ENCODE results near the gene CREB3L1.
"Not testable (repeated sequence)": the region's sequence is repeated elsewhere in the genome, so short reads cannot be mapped to it uniquely, and the experiment has no call there.

The CREB3L1 gene

DNA sequence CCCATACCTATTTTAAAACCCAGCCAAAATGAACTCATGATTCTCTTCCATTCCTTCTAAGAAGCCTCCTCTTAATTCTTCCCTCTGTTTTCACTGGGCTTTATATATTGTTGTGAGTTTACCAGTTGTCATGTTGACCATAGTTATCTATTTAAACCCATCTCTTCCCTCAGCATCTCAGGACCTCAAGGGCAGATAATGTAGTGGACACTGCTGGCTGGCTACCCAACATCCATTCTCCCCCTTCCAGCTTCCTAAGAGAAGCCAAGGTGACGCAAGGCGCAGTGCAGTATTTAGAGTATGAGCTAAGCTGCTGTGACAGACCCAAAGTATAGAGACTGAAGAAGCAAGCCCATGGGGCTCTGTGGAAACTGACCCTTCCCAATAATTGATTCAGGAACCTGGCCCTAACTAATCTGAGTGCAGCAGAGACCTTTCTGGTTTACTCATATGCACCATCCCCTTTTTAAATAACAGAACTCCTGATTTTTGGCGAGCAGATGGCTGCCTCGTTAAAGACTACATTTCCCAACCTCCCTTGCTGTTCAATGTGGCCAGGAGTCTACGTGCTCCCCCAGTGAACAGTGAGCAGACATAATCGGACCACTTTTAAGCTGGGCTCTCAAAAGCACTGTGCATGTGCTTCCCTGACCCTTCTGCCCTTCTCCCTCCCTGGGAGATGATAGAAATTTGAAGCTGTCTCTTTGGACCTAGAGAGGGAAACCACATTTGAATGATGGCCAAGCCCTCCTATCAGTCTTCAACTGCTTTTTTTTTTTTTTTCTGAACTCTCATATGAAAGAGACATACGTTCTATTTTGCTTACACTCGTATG, 28.1 kb upstream of the CREB3L1 start:
- Histone ChIP-seq H3K36me3 (ENCODE audit: control insufficient read depth in 2 of 2, insufficient read depth in 2 of 2, low read length in 2 of 2) (no peaks in the 10 kb centered on the region), H3K4me1 (ENCODE audit: control insufficient read depth, insufficient read depth, low read length) (no peaks in the 10 kb centered on the region), H3K27ac (ENCODE audit: low read length) (no peak overlapping the region), H3K4me3 (ENCODE audit: low read length in 2 of 2) (no peak overlapping the region), H3K9me3 (ENCODE audit: control insufficient read depth in 2 of 2, low read length in 2 of 2) (no peaks in the 10 kb centered on the region), H3K27me3 (ENCODE audit: control insufficient read depth in 1 of 2, insufficient read depth in 2 of 2, low read length in 2 of 2) (no peaks in the 10 kb centered on the region), H3K9ac (ENCODE audit: low read length in 2 of 2) (no peak overlapping the region)

DNA sequence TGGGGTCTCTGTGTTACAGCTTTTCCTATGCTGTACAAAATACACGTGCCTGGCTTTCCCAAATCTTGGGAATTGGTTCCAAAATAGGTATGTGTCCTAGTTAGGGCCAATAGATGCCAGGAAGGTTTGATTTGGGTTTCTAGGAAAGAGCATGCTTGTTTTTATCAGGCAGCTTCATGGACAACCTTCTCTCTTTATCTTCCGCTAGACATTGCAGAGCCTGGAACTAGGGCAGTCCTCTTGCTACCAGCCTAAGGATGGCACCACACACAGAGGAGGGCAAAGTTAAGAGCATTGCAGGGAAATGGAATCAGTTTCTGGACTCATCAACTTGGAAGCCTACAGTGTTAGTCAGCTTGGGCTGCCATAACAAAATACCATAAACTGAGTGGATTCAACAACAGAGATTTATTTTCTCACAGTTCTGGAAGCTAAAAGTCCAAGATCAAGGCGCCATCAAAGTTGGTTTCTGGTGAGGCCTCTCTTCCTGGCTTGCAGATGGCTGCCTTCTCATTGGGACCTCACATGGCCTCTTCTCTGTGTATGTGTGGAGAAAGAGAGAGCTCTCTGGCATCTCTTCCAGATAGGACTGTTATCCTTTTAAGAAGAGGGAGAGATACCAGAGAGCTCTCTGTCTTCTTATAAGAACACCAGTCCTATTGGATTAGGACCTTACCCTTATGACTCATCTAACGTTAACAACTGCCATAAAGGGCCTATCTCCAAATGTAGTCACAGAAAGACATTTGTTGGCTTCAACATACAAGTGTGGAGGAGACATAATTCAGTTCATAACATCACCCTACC, 27.3 kb upstream of the CREB3L1 start:
- H3K9me3 ChIP-seq (ENCODE audit: control insufficient read depth in 2 of 2, low read length in 2 of 2): no peaks in the 10 kb centered on the region
- no peaks in the 10 kb centered on the region for H3K4me1 ChIP-seq (ENCODE audit: control insufficient read depth, insufficient read depth, low read length)
- H3K27me3 ChIP-seq (ENCODE audit: control insufficient read depth in 1 of 2, insufficient read depth in 2 of 2, low read length in 2 of 2): no peaks in the 10 kb centered on the region
- no peak overlapping the region for H3K9ac ChIP-seq (ENCODE audit: low read length in 2 of 2)
- no peak overlapping the region for H3K4me3 ChIP-seq (ENCODE audit: low read length in 2 of 2)
- H3K36me3 ChIP-seq (ENCODE audit: control insufficient read depth in 2 of 2, insufficient read depth in 2 of 2, low read length in 2 of 2): no peaks in the 10 kb centered on the region
- no peak overlapping the region for H3K27ac ChIP-seq (ENCODE audit: low read length)

DNA sequence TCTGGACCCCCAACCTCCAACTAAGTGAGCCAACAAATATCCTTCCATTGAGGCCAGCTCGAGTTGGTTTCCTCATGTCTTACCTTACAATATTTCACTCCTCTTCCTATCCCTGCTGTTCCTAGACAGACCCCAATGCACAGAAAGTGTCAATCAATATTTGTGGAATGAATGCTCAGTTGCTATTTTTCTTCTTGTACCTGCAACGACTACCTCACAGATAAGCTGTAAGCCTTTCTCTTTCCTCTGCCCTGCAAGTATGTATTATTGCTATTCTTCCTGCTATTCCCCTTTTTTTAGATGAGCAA, 26.8 kb upstream of the CREB3L1 start:
- Histone ChIP-seq H3K4me1 (ENCODE audit: control insufficient read depth, insufficient read depth, low read length) (no peaks in the 10 kb centered on the region), H3K9ac (ENCODE audit: low read length in 2 of 2) (no peak overlapping the region), H3K27ac (ENCODE audit: low read length) (no peak overlapping the region), H3K27me3 (ENCODE audit: control insufficient read depth in 1 of 2, insufficient read depth in 2 of 2, low read length in 2 of 2) (no peaks in the 10 kb centered on the region), H3K9me3 (ENCODE audit: control insufficient read depth in 2 of 2, low read length in 2 of 2) (no peaks in the 10 kb centered on the region), H3K36me3 (ENCODE audit: control insufficient read depth in 2 of 2, insufficient read depth in 2 of 2, low read length in 2 of 2) (no peaks in the 10 kb centered on the region), H3K4me3 (ENCODE audit: low read length in 2 of 2) (no peak overlapping the region)

DNA sequence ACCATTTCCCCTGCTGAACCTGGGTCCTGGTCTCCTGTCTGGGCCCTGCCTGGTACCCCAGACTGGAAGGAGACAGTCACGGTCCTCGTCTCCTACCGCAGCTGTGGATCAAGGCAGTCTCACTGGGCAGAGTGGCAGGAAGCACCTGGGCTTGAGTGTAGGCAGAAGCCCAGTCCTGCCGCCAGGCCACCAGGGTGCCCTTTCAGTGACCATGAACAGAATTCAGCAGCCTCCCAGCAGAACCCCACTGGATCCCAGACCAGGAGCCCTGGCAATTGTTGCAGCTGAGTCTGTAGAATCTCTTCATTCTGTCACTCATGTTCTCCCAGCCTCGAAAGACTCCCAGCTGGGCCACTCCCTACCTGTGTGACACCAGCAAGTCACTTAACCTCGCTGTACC, 25.5 kb upstream of the CREB3L1 start:
- no peaks in the 10 kb centered on the region for H3K27me3 ChIP-seq (ENCODE audit: control insufficient read depth in 1 of 2, insufficient read depth in 2 of 2, low read length in 2 of 2)
- no peak overlapping the region for H3K27ac ChIP-seq (ENCODE audit: low read length)
- no peak overlapping the region for H3K4me3 ChIP-seq (ENCODE audit: low read length in 2 of 2)
- H3K9me3 ChIP-seq (ENCODE audit: control insufficient read depth in 2 of 2, low read length in 2 of 2): no peaks in the 10 kb centered on the region
- H3K4me1 ChIP-seq (ENCODE audit: control insufficient read depth, insufficient read depth, low read length): no peaks in the 10 kb centered on the region
- no peaks in the 10 kb centered on the region for H3K36me3 ChIP-seq (ENCODE audit: control insufficient read depth in 2 of 2, insufficient read depth in 2 of 2, low read length in 2 of 2)
- H3K9ac ChIP-seq (ENCODE audit: low read length in 2 of 2): no peak overlapping the region

DNA sequence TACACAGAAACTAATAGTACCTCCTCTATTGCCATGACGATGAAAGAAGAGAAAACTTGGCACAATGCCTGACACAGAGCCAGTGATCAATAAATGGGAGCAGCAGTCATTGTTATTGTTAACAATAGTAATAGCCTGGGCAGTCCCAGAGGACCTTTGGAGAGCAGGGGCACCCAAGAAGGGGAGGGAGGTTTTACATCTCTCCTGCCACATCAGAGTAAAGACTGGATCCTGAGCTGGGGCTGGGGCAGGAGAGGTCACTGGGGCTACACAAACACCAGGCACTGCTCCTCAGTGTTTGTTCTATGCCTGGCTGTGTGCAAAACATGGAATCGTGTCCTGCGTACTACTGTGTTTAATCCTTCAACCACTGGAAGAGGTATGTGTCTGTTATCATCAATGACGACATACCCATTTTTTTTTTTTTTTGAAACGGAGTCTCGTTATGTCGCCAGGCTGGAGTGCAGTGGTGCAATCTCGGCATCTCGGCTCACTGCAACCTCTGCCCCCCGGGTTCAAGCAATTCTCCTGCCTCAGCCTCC, 25.0 kb upstream of the CREB3L1 start:
- Histone ChIP-seq H3K4me3 (ENCODE audit: low read length in 2 of 2) (no peak overlapping the region), H3K27me3 (ENCODE audit: control insufficient read depth in 1 of 2, insufficient read depth in 2 of 2, low read length in 2 of 2) (no peaks in the 10 kb centered on the region), H3K4me1 (ENCODE audit: control insufficient read depth, insufficient read depth, low read length) (no peaks in the 10 kb centered on the region), H3K9ac (ENCODE audit: low read length in 2 of 2) (no peak overlapping the region), H3K36me3 (ENCODE audit: control insufficient read depth in 2 of 2, insufficient read depth in 2 of 2, low read length in 2 of 2) (no peaks in the 10 kb centered on the region), H3K9me3 (ENCODE audit: control insufficient read depth in 2 of 2, low read length in 2 of 2) (no peaks in the 10 kb centered on the region), H3K27ac (ENCODE audit: low read length) (no peak overlapping the region)

DNA sequence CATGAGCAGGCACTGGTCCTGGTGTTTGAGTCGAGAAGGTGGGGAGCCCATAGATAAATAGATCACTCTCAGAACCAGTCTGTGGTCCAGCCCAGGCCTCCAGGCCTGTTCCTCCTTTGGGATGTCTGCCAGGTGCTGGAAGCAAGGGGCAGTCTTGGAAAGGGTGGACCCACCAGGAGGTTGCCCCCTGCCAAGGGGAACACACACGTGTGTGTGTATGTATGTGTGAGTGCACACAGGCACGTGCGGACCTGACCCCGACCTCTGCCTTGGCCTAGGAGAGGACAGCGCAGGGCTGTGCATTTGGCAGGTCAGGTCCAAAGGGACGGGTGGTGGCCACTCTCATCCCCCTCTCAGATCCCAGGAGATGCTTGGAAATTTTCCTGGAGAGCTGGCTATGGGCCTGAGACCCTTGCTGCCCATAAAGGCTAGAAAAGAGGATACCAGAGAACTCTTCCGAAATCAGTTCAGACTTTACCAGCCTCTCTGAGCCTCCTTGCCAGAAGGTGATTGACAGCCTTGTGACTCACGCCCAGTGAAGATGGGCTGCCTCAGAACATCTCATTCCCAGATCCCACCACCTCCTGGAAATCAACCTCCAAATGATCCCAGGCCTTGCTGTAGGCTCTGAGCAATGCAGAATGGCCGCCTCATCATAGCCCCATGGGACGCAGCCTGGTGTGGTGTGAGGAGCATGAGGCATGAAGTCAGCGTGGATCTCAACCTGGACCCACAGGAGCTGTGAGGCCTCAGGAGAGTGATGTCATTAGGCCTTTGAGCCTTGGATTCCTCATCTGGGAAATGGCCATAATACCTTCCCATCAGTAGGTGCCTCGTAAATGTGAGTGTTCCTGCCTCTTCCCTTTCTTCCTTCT, 24.0 kb upstream of the CREB3L1 start:
- Histone ChIP-seq H3K9ac (ENCODE audit: low read length in 2 of 2) (no peak overlapping the region), H3K27me3 (ENCODE audit: control insufficient read depth in 1 of 2, insufficient read depth in 2 of 2, low read length in 2 of 2) (no peaks in the 10 kb centered on the region), H3K9me3 (ENCODE audit: control insufficient read depth in 2 of 2, low read length in 2 of 2) (no peaks in the 10 kb centered on the region), H3K4me3 (ENCODE audit: low read length in 2 of 2) (no peak overlapping the region), H3K27ac (ENCODE audit: low read length) (no peak overlapping the region), H3K36me3 (ENCODE audit: control insufficient read depth in 2 of 2, insufficient read depth in 2 of 2, low read length in 2 of 2) (no peaks in the 10 kb centered on the region), H3K4me1 (ENCODE audit: control insufficient read depth, insufficient read depth, low read length) (no peaks in the 10 kb centered on the region)

DNA sequence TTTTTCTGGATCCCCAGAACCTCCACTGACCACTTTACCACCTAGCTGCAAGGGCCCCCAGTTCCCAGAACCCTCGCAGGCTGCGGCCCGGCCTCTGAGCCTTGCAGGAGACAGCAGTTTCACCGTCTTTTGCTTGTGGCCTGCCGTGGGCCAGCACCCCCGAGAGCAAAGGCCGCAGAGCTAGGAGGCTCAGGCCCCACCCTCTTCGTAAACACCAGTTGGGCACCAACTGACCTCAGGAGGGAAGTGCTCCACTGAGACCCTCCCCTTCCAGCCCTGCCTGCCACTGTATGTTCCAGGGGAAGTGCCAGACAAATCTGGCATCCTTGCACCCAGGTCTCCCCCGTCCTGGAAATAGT, 23.4 kb upstream of the CREB3L1 start:
- no peaks in the 10 kb centered on the region for H3K4me1 ChIP-seq (ENCODE audit: control insufficient read depth, insufficient read depth, low read length)
- H3K9ac ChIP-seq (ENCODE audit: low read length in 2 of 2): no peak overlapping the region
- H3K4me3 ChIP-seq (ENCODE audit: low read length in 2 of 2): no peak overlapping the region
- H3K36me3 ChIP-seq (ENCODE audit: control insufficient read depth in 2 of 2, insufficient read depth in 2 of 2, low read length in 2 of 2): no peaks in the 10 kb centered on the region
- H3K27me3 ChIP-seq (ENCODE audit: control insufficient read depth in 1 of 2, insufficient read depth in 2 of 2, low read length in 2 of 2): no peaks in the 10 kb centered on the region
- H3K9me3 ChIP-seq (ENCODE audit: control insufficient read depth in 2 of 2, low read length in 2 of 2): no peaks in the 10 kb centered on the region
- H3K27ac ChIP-seq (ENCODE audit: low read length): no peak overlapping the region

DNA sequence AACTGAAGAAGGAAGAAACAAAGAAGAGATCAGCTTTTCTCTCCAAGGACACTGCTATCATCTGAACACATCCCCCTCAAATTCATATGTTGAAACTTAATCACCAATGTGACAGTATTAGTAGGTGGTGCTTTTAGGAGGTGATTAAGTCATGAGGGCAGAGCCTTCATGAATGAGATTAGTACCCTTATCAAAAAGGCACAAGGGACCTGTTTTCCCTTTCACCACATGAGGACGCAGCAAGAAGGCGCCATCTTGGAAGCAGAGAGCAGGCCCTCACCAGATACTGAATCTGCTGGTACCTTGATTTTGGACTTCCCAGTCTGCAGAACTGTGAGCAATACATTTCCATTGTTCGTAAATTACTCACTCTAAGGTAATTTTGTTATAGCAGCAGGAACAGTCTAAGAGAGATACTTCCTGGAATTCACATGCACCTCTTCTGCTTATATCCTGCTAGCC, 20.9 kb upstream of the CREB3L1 start:
- Histone ChIP-seq H3K27me3 (ENCODE audit: control insufficient read depth in 1 of 2, insufficient read depth in 2 of 2, low read length in 2 of 2) (no peaks in the 10 kb centered on the region), H3K36me3 (ENCODE audit: control insufficient read depth in 2 of 2, insufficient read depth in 2 of 2, low read length in 2 of 2) (no peaks in the 10 kb centered on the region), H3K27ac (ENCODE audit: low read length) (no peak overlapping the region), H3K4me1 (ENCODE audit: control insufficient read depth, insufficient read depth, low read length) (no peaks in the 10 kb centered on the region), H3K4me3 (ENCODE audit: low read length in 2 of 2) (no peak overlapping the region), H3K9ac (ENCODE audit: low read length in 2 of 2) (no peak overlapping the region), H3K9me3 (ENCODE audit: control insufficient read depth in 2 of 2, low read length in 2 of 2) (no peaks in the 10 kb centered on the region)

DNA sequence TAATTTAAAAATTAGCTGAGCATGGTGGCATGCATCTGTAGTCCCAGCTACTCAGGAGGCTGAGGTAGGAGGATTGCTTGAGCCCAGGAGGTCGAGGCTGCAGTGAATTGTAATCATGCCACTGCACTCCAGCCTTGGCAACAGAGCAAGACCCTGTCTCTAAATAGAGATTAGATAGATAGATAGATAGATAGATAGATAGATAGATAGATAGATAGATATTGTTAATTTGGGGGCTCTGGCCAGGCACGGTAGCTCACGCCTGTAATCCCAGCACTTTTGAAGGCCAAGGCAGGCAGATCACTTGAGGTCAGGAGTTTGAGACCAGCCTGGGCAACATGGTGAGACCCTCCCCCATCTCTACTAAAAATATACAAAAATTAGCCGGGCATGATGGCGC, 18.1 kb upstream of the CREB3L1 start:
- not testable (repeated sequence) for H3K4me1 ChIP-seq (ENCODE audit: control insufficient read depth, insufficient read depth, low read length); H3K9me3 ChIP-seq (ENCODE audit: control insufficient read depth in 2 of 2, low read length in 2 of 2); H3K27me3 ChIP-seq (ENCODE audit: control insufficient read depth in 1 of 2, insufficient read depth in 2 of 2, low read length in 2 of 2); H3K36me3 ChIP-seq (ENCODE audit: control insufficient read depth in 2 of 2, insufficient read depth in 2 of 2, low read length in 2 of 2); H3K4me3 ChIP-seq (ENCODE audit: low read length in 2 of 2); H3K9ac ChIP-seq (ENCODE audit: low read length in 2 of 2); H3K27ac ChIP-seq (ENCODE audit: low read length)

DNA sequence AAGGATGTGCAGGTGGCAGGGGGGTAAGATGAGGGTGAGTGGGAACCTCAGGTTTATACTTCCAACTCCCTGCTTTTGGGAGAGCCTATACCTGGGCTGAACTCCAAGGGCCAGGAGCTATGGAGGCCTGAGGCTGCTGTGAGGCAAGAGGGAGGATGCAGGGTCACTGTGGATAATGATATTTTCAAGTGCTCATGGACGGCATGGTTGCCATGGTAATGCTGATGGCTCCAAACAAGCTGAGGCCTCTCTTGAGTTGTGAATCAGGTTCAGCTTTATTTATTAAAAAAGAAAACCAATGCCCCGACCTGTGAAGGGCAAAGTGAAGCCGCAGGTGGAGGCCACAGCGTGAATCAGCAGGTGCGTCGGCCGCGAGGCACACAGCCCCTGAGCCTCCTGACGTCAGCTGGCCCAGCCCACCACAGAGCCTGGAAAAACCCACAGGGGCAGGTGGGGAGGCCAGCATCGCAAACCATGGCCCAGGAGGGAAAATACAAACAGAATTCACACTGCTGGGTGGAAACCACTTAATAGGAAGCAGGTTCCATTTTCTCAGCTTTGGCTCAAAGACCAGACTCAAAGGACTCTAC, 17.4 kb upstream of the CREB3L1 start:
- no peak overlapping the region for H3K9ac ChIP-seq (ENCODE audit: low read length in 2 of 2)

More for the DNA sequence above, 17.4 kb upstream of the CREB3L1 start:
- H3K4me1 ChIP-seq (ENCODE audit: control insufficient read depth, insufficient read depth, low read length): no peaks in the 10 kb centered on the region
- H3K9me3 ChIP-seq (ENCODE audit: control insufficient read depth in 2 of 2, low read length in 2 of 2): no peaks in the 10 kb centered on the region
- H3K27ac ChIP-seq (ENCODE audit: low read length): no peak overlapping the region
- no peaks in the 10 kb centered on the region for H3K27me3 ChIP-seq (ENCODE audit: control insufficient read depth in 1 of 2, insufficient read depth in 2 of 2, low read length in 2 of 2)
- H3K36me3 ChIP-seq (ENCODE audit: control insufficient read depth in 2 of 2, insufficient read depth in 2 of 2, low read length in 2 of 2): no peaks in the 10 kb centered on the region
- no peak overlapping the region for H3K4me3 ChIP-seq (ENCODE audit: low read length in 2 of 2)
